IPS DF 4.7 (cell line): ENCODE data around the gene MUC5B.
"Not testable (repeated sequence)": the region's sequence is repeated elsewhere in the genome, so short reads cannot be mapped to it uniquely, and the experiment has no call there.

Source experiments
- DNase-seq: peaks from one replicate; pipeline ENCODE4 v3.0.0-alpha.2; 2013; ENCODE audit warnings: low spot score; ENCODE audit errors: extremely low read depth

The MUC5B gene

DNA sequence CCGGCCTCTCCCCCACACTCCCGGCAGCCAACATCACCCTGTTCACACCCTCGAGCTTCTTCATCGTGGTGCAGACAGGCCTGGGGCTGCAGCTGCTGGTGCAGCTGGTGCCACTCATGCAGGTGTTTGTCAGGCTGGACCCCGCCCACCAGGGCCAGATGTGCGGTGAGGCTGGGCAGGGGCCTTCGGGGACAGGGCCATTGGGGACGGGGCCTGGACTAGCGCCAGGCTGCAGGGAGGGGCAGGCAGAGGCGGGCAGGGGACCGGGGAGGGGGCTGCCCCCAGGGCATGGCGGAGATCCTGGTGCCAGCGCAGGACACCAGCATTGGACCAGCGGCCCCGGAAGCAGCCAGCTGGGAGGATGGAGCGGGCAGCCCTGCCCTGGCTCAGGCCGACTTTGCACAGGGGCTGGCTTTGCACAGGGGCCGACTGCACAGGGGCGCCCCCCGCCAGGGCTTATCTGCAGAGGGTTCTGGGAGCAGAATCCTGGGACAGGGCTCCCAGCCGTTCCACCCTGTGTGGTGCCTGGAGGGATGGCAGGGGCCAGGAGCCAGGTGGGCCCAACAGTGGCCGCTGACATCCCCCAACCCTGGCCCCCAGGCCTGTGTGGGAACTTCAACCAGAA, 8.6 kb downstream of the MUC5B start:
- DNase-seq: no peak

DNA sequence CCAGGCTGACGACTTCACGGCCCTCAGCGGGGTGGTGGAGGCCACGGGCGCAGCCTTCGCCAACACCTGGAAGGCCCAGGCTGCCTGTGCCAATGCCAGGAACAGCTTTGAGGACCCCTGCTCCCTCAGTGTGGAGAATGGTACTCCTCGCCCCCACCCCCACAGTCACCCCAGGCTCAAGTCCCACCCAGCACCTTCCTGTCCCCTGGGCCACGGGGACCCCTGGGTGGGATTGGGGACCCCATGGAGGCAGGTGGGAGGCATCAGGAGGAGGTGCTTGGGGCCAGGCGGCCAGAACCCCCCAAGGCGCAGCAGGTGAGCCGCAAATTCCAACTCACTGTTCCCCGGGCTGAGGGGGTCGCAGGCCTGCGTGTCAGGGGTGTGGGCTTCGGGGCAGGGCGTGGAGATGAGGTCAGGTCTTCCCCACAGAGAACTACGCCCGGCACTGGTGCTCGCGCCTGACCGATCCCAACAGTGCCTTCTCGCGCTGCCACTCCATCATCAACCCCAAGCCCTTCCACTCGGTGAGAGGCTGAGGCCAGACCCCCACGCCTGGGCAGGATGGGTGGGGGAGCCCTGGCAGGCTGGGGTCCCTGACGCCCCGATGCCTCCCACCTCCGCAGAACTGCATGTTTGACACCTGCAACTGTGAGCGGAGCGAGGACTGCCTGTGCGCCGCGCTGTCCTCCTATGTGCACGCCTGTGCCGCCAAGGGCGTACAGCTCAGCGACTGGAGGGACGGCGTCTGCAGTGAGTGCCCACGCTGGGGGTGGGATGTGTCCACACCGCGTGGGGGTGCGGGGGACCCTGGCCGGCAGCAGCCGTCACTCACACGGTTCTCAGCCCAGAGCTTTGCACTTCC, 9.4 kb downstream of the MUC5B start:
- DNase-seq: no peak

- DNase-seq: no peak
Observed at GRCh38 chr11:1232883-1233321, 10.0 kb downstream of the MUC5B start.

GRCh38 chr11:1233351-1234053, 10.6 kb downstream of the MUC5B start:
- DNase-seq: no peak

GRCh38 chr11:1234054-1234720, 11.3 kb downstream of the MUC5B start:
- no peak for DNase-seq

DNA sequence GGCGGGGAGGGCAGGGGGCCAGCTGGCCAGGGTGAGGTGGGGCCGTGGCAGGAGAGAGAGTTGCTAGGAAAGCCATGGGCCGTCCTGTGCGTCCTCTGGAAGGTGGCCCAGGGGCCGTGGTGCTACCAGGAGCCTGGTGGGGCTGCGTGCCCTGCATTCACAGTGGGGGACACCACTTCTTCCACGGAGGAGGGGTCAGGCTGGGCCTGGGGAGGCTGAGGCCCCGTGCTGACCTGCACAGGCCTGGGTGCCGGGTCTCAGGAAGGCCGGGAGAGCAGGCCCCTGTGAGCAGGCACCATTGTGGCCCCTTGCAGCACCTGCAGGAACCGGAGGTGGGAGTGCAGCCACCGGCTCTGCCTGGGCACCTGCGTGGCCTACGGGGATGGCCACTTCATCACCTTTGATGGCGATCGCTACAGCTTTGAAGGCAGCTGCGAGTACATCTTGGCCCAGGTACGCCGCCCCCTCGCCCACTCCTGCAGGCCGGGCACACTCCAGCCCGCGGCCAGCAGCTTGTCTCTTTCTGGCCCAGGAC, 12.0 kb downstream of the MUC5B start:
- no peak for DNase-seq

- DNase-seq: no peak
Observed at GRCh38 chr11:1235306-1235900, 12.5 kb downstream of the MUC5B start.

DNA sequence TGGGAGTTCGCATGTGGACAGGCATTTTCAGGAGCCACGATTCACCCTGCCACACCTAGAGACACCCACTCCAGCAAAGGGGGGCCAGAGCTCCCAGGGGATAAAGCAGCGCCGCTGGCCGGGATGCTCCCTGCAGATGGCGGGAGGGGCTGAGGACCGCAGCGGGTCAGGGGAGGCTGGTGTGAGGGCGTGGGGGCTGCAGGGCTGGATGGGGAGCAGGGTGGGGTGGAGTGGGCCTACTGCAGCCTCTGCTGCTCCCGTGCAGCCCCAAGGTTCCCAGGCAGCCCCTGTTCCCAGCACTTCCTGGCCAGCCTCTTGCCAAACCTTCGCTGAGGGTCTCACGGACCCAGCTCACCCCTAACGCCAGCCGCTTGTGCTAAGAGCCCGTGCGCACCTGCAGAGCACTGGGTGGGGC, 13.0 kb downstream of the MUC5B start:
- DNase-seq: no peak

DNA sequence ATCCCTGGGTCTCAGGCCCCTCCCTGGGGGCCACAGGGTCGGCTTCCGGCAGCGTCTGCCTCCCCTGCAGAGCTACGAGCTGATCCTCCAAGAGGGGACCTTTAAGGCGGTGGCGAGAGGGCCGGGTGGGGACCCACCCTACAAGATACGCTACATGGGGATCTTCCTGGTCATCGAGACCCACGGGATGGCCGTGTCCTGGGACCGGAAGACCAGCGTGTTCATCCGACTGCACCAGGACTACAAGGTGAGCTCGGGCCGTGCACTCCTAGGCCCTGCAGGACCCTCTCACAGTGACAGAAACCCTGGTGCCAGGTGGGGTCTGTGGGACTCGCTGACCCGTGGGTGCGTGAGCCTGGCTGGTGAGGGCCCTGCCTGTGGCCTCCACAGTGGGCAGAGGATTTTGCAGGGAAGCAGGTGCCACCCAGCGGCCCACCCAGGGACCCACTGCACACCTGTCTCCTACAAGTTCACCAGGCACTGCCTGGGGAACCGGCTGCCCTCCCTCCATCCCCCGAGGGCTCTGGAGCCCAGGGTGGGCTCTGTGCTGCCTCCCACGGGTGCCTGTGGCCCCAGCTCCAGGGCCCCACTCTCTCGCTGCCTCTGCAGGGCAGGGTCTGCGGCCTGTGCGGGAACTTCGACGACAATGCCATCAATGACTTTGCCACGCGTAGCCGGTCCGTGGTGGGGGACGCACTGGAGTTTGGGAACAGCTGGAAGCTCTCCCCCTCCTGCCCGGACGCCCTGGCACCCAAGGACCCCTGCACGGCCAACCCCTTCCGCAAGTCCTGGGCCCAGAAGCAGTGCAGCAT, 13.7 kb downstream of the MUC5B start:
- DNase-seq: no peak

- DNase-seq: no peak
Observed at GRCh38 chr11:1237128-1237580, 14.3 kb downstream of the MUC5B start.

DNA sequence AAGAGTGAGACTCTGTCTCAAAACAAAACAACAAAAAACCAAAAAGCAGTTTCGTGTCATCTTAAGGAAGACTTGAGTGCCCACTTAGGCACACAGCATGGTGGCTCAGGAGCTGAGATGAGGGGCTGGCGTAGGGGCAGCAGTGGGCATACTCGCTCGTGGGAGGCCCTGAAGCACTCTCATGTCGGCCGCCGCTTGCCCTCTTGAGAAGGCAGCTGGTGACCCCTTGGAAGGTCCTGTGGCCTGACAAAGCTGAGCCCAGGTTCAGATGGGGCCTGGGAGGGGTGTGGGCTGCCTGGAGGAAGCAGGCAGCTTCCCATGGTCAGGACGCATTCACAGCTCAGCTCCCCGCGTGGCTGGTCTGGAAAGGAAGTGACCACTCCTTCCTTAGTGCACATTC, 15.0 kb downstream of the MUC5B start:
- no peak for DNase-seq

DNA sequence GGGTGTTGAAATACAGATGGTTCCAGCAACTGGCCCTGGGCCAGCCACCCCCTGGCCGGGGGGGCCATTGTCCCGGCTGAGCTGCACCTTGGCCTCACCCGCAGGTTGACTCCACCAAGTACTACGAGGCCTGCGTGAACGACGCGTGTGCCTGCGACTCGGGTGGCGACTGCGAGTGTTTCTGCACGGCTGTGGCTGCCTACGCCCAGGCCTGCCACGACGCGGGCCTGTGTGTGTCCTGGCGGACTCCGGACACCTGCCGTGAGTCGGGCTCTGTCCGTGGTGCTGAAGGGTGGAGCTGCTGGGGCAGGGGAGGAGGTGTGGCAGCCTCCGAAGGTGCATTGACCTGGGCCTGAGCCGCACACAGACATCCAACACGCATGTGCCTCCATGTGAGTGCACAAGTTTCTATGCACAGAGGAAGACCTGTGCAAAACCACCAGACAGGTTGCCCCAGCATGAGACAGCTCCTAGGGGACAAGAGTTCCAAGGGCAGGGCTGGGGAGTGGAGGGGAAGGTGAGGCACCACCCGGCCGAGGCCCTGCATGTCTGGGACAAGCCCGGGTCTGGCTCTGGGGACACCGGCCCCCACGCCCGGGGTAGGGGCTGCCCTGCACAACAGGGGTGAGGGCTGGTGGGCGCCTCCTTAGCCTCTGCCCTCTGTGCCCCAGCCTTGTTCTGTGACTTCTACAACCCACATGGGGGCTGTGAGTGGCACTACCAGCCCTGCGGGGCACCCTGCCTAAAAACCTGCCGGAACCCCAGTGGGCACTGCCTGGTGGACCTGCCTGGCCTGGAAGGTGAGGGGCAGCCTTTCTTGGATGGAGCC, 16.1 kb downstream of the MUC5B start:
- DNase-seq: no peak

GRCh38 chr11:1239596-1240205, 16.8 kb downstream of the MUC5B start:
- no peak for DNase-seq

GRCh38 chr11:1240771-1241170, 17.9 kb downstream of the MUC5B start:
- no peak for DNase-seq

GRCh38 chr11:1241706-1242105, 18.8 kb downstream of the MUC5B start:
- DNase-seq: no peak

DNA sequence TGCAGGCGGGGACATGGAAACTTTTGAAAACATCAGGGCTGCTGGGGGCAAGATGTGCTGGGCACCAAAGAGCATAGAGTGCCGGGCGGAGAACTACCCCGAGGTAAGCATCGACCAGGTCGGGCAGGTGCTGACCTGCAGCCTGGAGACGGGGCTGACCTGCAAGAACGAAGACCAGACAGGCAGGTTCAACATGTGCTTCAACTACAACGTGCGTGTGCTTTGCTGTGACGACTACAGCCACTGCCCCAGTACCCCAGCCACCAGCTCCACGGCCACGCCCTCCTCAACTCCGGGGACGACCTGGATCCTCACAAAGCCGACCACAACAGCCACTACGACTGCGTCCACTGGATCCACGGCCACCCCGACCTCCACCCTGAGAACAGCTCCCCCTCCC, 19.4 kb downstream of the MUC5B start:
- no peak for DNase-seq

GRCh38 chr11:1242751-1243150, 19.9 kb downstream of the MUC5B start:
- DNase-seq: not testable (repeated sequence)

GRCh38 chr11:1243521-1243920, 20.7 kb downstream of the MUC5B start:
- not testable (repeated sequence) for DNase-seq

GRCh38 chr11:1244557-1244956, 21.7 kb downstream of the MUC5B start:
- not testable (repeated sequence) for DNase-seq
